ACC112 (cell line): Measurements from ENCODE around the gene MAGI1.

ENCODE experiments used
- H2AFZ ChIP-seq: fragments of 200-600 bp; sonication (generic); one replicate; pipeline ENCODE4 v1.6.0; 2017; ENCODE audit warnings: antibody characterized with exemption, low read length; ENCODE audit not compliant: unreplicated experiment
- H3K27ac ChIP-seq: fragments of 200-600 bp; sonication (generic); 2 replicates; pipeline ENCODE4 v1.5.1; 2014; ENCODE audit warnings: low read depth, mild to moderate bottlenecking, antibody characterized with exemption, low read length, moderate library complexity
- H3K27me3 ChIP-seq: fragments of 200-600 bp; sonication (generic); 2 replicates; pipeline ENCODE4 v1.6.1; 2014; ENCODE audit warnings: mild to moderate bottlenecking, antibody characterized with exemption, low read length, moderate library complexity, mixed read lengths; ENCODE audit not compliant: insufficient read depth
- H3K36me3 ChIP-seq: fragments of 200-600 bp; sonication (generic); 2 replicates; pipeline ENCODE4 v1.6.1; 2016; ENCODE audit warnings: mild to moderate bottlenecking, antibody characterized with exemption, low read length, moderate library complexity, mixed read lengths; ENCODE audit not compliant: insufficient read depth
- H3K4me1 ChIP-seq: fragments of 200-600 bp; sonication (generic); one replicate; pipeline ENCODE4 v1.6.1; 2016; ENCODE audit warnings: low read length, mixed read lengths; ENCODE audit not compliant: insufficient read depth, unreplicated experiment, control insufficient read depth
- H3K4me3 ChIP-seq: fragments of 200-600 bp; sonication (generic); 2 replicates; pipeline ENCODE4 v1.5.1; 2014; ENCODE audit warnings: mild to moderate bottlenecking, low read depth, low read length
- H3K79me2 ChIP-seq: fragments of 200-600 bp; sonication (generic); one replicate; pipeline ENCODE4 v1.6.0; 2016; ENCODE audit warnings: low read length; ENCODE audit not compliant: control insufficient read depth, unreplicated experiment, insufficient read depth

The MAGI1 gene

GRCh38 chr3:65497236-65497635, 541.5 kb downstream of the MAGI1 start:
- Histone ChIP-seq H3K27ac (no peak overlapping the region), H3K79me2 (no peaks in the 10 kb centered on the region), H3K27me3 (no peaks in the 10 kb centered on the region), H3K36me3 (0 out of 2 replicates have a peak, but pooled peaks cover under 1% of the 10 kb centered on the region), H3K4me1 (no peaks in the 10 kb centered on the region), H3K4me3 (no peak overlapping the region), H2AFZ (no peak overlapping the region)

- Histone ChIP-seq H3K79me2 (no peaks in the 10 kb centered on the region), H3K27me3 (no peaks in the 10 kb centered on the region), H3K36me3 (0 out of 2 replicates have a peak, but pooled peaks cover 2% of the 10 kb centered on the region), H3K4me1 (no peaks in the 10 kb centered on the region), H3K4me3 (no peak overlapping the region), H2AFZ (no peak overlapping the region), H3K27ac (no peak overlapping the region)
These were observed 544.8 kb downstream of the MAGI1 start for GRCh38 chr3:65493938-65494337.

GRCh38 chr3:65493371-65493882, 545.3 kb downstream of the MAGI1 start:
- no peak overlapping the region for H3K27ac ChIP-seq
- H3K4me3 ChIP-seq, result no peak overlapping the region
- H3K4me1 ChIP-seq, result no peaks in the 10 kb centered on the region
- H3K36me3 ChIP-seq, result 0 out of 2 replicates have a peak, but pooled peaks cover 2% of the 10 kb centered on the region
- no peaks in the 10 kb centered on the region for H3K27me3 ChIP-seq
- no peak overlapping the region for H2AFZ ChIP-seq
- H3K79me2 ChIP-seq, result no peaks in the 10 kb centered on the region

GRCh38 chr3:65492249-65492648, 546.5 kb downstream of the MAGI1 start:
- Histone ChIP-seq H3K79me2 (no peaks in the 10 kb centered on the region), H3K27ac (no peak overlapping the region), H3K4me1 (no peaks in the 10 kb centered on the region), H3K36me3 (0 out of 2 replicates have a peak, but pooled peaks cover 2% of the 10 kb centered on the region), H3K27me3 (no peaks in the 10 kb centered on the region), H2AFZ (no peak overlapping the region), H3K4me3 (no peak overlapping the region)

GRCh38 chr3:65490114-65490513, 548.6 kb downstream of the MAGI1 start:
- Histone ChIP-seq H3K4me1 (peaks cover 3% of the 10 kb centered on the region), H3K27me3 (no peaks in the 10 kb centered on the region), H3K36me3 (0 out of 2 replicates have a peak, but pooled peaks cover 2% of the 10 kb centered on the region), H3K4me3 (no peak overlapping the region), H2AFZ (no peak overlapping the region), H3K27ac (no peak overlapping the region), H3K79me2 (no peaks in the 10 kb centered on the region)

GRCh38 chr3:65489253-65489652, 549.5 kb downstream of the MAGI1 start:
- 0 out of 2 replicates have a peak, but pooled peaks cover 2% of the 10 kb centered on the region for H3K36me3 ChIP-seq
- no peak overlapping the region for H2AFZ ChIP-seq
- H3K4me3 ChIP-seq, result no peak overlapping the region
- peaks cover 3% of the 10 kb centered on the region for H3K4me1 ChIP-seq
- no peak overlapping the region for H3K27ac ChIP-seq
- H3K27me3 ChIP-seq, result no peaks in the 10 kb centered on the region
- H3K79me2 ChIP-seq, result no peaks in the 10 kb centered on the region

- H3K27ac ChIP-seq, result no peak overlapping the region
These were observed 552.8 kb downstream of the MAGI1 start for GRCh38 chr3:65485826-65486469.

GRCh38 chr3:65484964-65485363, 553.8 kb downstream of the MAGI1 start:
- H3K4me3 ChIP-seq, result no peak overlapping the region
- no peak overlapping the region for H3K27ac ChIP-seq
- H3K36me3 ChIP-seq, result no peaks in the 10 kb centered on the region
- no peaks in the 10 kb centered on the region for H3K79me2 ChIP-seq
- no peaks in the 10 kb centered on the region for H3K27me3 ChIP-seq
- H2AFZ ChIP-seq, result no peak overlapping the region
- H3K4me1 ChIP-seq, result peaks cover 3% of the 10 kb centered on the region

More at GRCh38 chr3:65485826-65486469, 552.8 kb downstream of the MAGI1 start:
- H3K4me3 ChIP-seq, result no peak overlapping the region
- H2AFZ ChIP-seq, result no peak overlapping the region
- H3K79me2 ChIP-seq, result no peaks in the 10 kb centered on the region
- peaks cover 3% of the 10 kb centered on the region for H3K4me1 ChIP-seq
- H3K36me3 ChIP-seq, result no peaks in the 10 kb centered on the region
- no peaks in the 10 kb centered on the region for H3K27me3 ChIP-seq

- Histone ChIP-seq H2AFZ (no peak overlapping the region), H3K36me3 (no peaks in the 10 kb centered on the region), H3K4me3 (no peak overlapping the region), H3K4me1 (peaks cover 3% of the 10 kb centered on the region), H3K27ac (no peak overlapping the region), H3K27me3 (no peaks in the 10 kb centered on the region), H3K79me2 (no peaks in the 10 kb centered on the region)
These were observed 555.2 kb downstream of the MAGI1 start for GRCh38 chr3:65483480-65483879.

- Histone ChIP-seq H3K27ac (no peak overlapping the region), H2AFZ (no peak overlapping the region), H3K79me2 (no peaks in the 10 kb centered on the region), H3K4me3 (no peak overlapping the region), H3K36me3 (no peaks in the 10 kb centered on the region), H3K27me3 (no peaks in the 10 kb centered on the region), H3K4me1 (peaks cover 3% of the 10 kb centered on the region)
These were observed 555.7 kb downstream of the MAGI1 start for GRCh38 chr3:65483011-65483410.

- H3K36me3 ChIP-seq, result no peaks in the 10 kb centered on the region
- no peaks in the 10 kb centered on the region for H3K79me2 ChIP-seq
- H2AFZ ChIP-seq, result no peak overlapping the region
- no peak overlapping the region for H3K4me3 ChIP-seq
- H3K27ac ChIP-seq, result no peak overlapping the region
- no peaks in the 10 kb centered on the region for H3K4me1 ChIP-seq
- no peaks in the 10 kb centered on the region for H3K27me3 ChIP-seq
These were observed 557.6 kb downstream of the MAGI1 start for GRCh38 chr3:65481085-65481484.
